Hepatocyte (in vitro differentiated cells): ENCODE results near the gene MARK3. TPM values are rescaled to one million over a fixed set of nuclear protein-coding genes. Genes with fewer than 3 reads are reported as not detected.
A peak's percentile ranks its signal among the peaks of the same experiment; 100 is the strongest.

Experiments
- DNase-seq: peaks from one replicate; pipeline ENCODE4 v3.0.0-alpha.2; 2016; ENCODE audit warnings: low spot score
- H2AFZ ChIP-seq: fragments of 200-600 bp; sonication (generic); 2 replicates; pipeline ENCODE4 v1.6.0; 2016; ENCODE audit warnings: antibody characterized with exemption, mild to moderate bottlenecking
- H3K27ac ChIP-seq: fragments of 200-600 bp; sonication (generic); 2 replicates; pipeline ENCODE4 v1.5.1; 2016; ENCODE audit warnings: mild to moderate bottlenecking
- H3K27me3 ChIP-seq: fragments of 200-600 bp; sonication (generic); 2 replicates; pipeline ENCODE4 v1.6.1; 2016
- H3K36me3 ChIP-seq: fragments of 200-600 bp; sonication (generic); replicated peaks from 2 replicates; pipeline ENCODE4 v1.5.1; 2016; ENCODE audit warnings: low read depth; ENCODE audit not compliant: insufficient read depth
- H3K4me1 ChIP-seq: fragments of 200-600 bp; sonication (generic); 2 replicates; pipeline ENCODE4 v1.5.1; 2016; ENCODE audit warnings: mild to moderate bottlenecking, moderate library complexity; ENCODE audit not compliant: insufficient read depth
- H3K4me2 ChIP-seq: fragments of 200-600 bp; sonication (generic); 2 replicates; pipeline ENCODE4 v1.6.0; 2016
- H3K4me3 ChIP-seq: fragments of 200-600 bp; sonication (generic); 2 replicates; pipeline ENCODE4 v1.5.1; 2016; ENCODE audit warnings: mild to moderate bottlenecking
- H3K79me2 ChIP-seq: fragments of 200-600 bp; sonication (generic); 2 replicates; pipeline ENCODE4 v1.6.0; 2017; ENCODE audit warnings: mild to moderate bottlenecking
- H3K9me2 ChIP-seq: fragments of 200-600 bp; sonication (generic); replicated peaks from 2 replicates; pipeline ENCODE4 v1.6.0; 2017; ENCODE audit warnings: mild to moderate bottlenecking; ENCODE audit not compliant: insufficient read depth
- H3K9me3 ChIP-seq: fragments of 200-600 bp; sonication (generic); 2 replicates; pipeline ENCODE4 v1.5.1; 2016; ENCODE audit warnings: low read depth, mild to moderate bottlenecking
- H4K20me1 ChIP-seq: fragments of 200-600 bp; sonication (generic); 2 replicates; pipeline ENCODE4 v1.6.0; 2016; ENCODE audit warnings: mild to moderate bottlenecking; ENCODE audit not compliant: insufficient read depth, poor library complexity, severe bottlenecking
- EZH2 ChIP-seq: fragments of 200-600 bp; sonication (generic); IDR thresholded peaks from 2 replicates; pipeline ENCODE4 v1.6.1; 2016; ENCODE audit warnings: antibody characterized with exemption, mild to moderate bottlenecking, borderline replicate concordance
- EZH2phosphoT487 ChIP-seq: fragments of 200-600 bp; sonication (generic); IDR thresholded peaks from one replicate; pipeline ENCODE4 v1.6.1; 2018; ENCODE audit warnings: antibody characterized with exemption, mild to moderate bottlenecking, low read depth, moderate library complexity; ENCODE audit not compliant: unreplicated experiment, severe bottlenecking
- WGBS: methylation state at CpG from one replicate; pipeline ENCODE4 v1.1.6; 2016; ENCODE audit warnings: low lambda C conversion rate; ENCODE audit errors: missing lambda C conversion rate; 5-methylcytosine and 5-hydroxymethylcytosine counted together
- polyA plus RNA-seq: library from polyadenylated mRNA; unstranded; fragments of >200 nt; fragmentation: Nextera tagmentation; extraction: Ambion mirVana; gene quantifications from 2 replicates; pipeline ENCODE4 v1.2.1, GENCODE V29; 2016
- total RNA-seq: library from RNA; depleted of rRNA; stranded (reverse); fragments of >200 nt; gene quantifications from 2 replicates; pipeline ENCODE4 v1.2.3, GENCODE V29; 2014
- TF ChIP-seq, protein P1 (sequence below): fragments of 200-600 bp; sonication (generic); IDR thresholded peaks from 2 replicates; pipeline ENCODE4 v1.5.1; 2016; ENCODE audit warnings: antibody characterized with exemption, mild to moderate bottlenecking; ENCODE audit not compliant: poor library complexity

MARK3 gene
- total and polyA plus RNA-seq, 2 experiments from 2014 or later, result 56.3 to 71.7 TPM

DNA sequence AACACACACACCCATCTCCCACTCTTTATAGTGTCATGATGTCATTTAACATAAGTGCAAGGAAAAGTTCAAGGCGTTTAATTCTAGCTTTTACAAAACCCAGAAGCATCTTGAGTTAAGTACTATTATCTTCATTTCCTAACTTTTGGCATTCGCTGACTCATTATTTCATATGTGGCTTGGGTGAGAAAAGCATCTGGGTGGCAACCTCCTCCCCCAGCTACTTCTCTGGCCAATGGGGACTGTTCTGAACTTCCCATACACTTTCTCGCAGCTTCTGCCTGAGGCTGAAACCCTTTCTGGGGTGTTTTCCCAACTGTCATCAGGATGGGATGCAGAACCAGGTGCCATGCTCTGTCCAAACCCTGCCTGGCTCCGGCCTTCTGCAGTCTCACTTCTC lies 2.8 kb upstream of the MARK3 start:
- no peak overlapping the region for H3K27ac ChIP-seq
- H3K9me3 ChIP-seq, result no peaks in the 10 kb centered on the region
- H3K4me2 ChIP-seq, result no peak overlapping the region
- 47% methylated on average over 4 of the region's 4 CpGs for WGBS
- peaks cover 18% of the 10 kb centered on the region for H3K79me2 ChIP-seq
- no peak overlapping the region for H2AFZ ChIP-seq
- H3K36me3 ChIP-seq, result no peaks in the 10 kb centered on the region
- H3K9me2 ChIP-seq, result no peaks in the 10 kb centered on the region
- peaks cover 6% of the 10 kb centered on the region for H3K4me1 ChIP-seq
- TF ChIP-seq, protein P1, sequence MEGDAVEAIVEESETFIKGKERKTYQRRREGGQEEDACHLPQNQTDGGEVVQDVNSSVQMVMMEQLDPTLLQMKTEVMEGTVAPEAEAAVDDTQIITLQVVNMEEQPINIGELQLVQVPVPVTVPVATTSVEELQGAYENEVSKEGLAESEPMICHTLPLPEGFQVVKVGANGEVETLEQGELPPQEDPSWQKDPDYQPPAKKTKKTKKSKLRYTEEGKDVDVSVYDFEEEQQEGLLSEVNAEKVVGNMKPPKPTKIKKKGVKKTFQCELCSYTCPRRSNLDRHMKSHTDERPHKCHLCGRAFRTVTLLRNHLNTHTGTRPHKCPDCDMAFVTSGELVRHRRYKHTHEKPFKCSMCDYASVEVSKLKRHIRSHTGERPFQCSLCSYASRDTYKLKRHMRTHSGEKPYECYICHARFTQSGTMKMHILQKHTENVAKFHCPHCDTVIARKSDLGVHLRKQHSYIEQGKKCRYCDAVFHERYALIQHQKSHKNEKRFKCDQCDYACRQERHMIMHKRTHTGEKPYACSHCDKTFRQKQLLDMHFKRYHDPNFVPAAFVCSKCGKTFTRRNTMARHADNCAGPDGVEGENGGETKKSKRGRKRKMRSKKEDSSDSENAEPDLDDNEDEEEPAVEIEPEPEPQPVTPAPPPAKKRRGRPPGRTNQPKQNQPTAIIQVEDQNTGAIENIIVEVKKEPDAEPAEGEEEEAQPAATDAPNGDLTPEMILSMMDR, result no peak
- TF ChIP-seq EZH2, result no peak
- no peak for TF ChIP-seq EZH2phosphoT487
- peak; percentile 60 for DNase-seq
- H3K27me3 ChIP-seq, result no peaks in the 10 kb centered on the region
- H3K4me3 ChIP-seq, result no peak overlapping the region
- H4K20me1 ChIP-seq, result peaks cover 16% of the 10 kb centered on the region

- Histone ChIP-seq H3K4me1 (peaks cover 18% of the 10 kb centered on the region), H3K4me2 (peak overlapping the region; percentile 90), H3K4me3 (peak overlapping the region; percentile 59), H3K27me3 (no peaks in the 10 kb centered on the region), H3K27ac (peak overlapping the region; percentile 62), H3K9me3 (no peaks in the 10 kb centered on the region), H4K20me1 (peaks cover 33% of the 10 kb centered on the region), H3K79me2 (peaks cover 40% of the 10 kb centered on the region), H2AFZ (peak overlapping the region; percentile 81), H3K36me3 (no peaks in the 10 kb centered on the region), H3K9me2 (no peaks in the 10 kb centered on the region)
- no peak for DNase-seq
- WGBS, result 11% methylated on average over 30 of the region's 31 CpGs
- TF ChIP-seq EZH2phosphoT487, result no peak
- no peak for TF ChIP-seq EZH2
- TF ChIP-seq, protein P1, result no peak
Measured at GRCh38 chr14:103384450-103385151, 614 bp upstream of the MARK3 start.

- under 1% methylated on average over 44 of the region's 44 CpGs for WGBS
Measured at GRCh38 chr14:103385929-103386712, 906 bp downstream of the MARK3 start.

More at GRCh38 chr14:103385929-103386712, 906 bp downstream of the MARK3 start:
- Histone ChIP-seq H3K4me3 (peak overlapping the region; percentile 93), H3K4me2 (peak overlapping the region; percentile 91), H3K36me3 (no peaks in the 10 kb centered on the region), H4K20me1 (peaks cover 46% of the 10 kb centered on the region), H3K27me3 (no peaks in the 10 kb centered on the region), H2AFZ (peak overlapping the region; percentile 36), H3K79me2 (peaks cover 56% of the 10 kb centered on the region), H3K9me2 (no peaks in the 10 kb centered on the region), H3K9me3 (no peaks in the 10 kb centered on the region), H3K27ac (peak overlapping the region; percentile 98), H3K4me1 (peaks cover 18% of the 10 kb centered on the region)
- peak; percentile 49 for DNase-seq
- TF ChIP-seq EZH2phosphoT487, result no peak
- no peak for TF ChIP-seq EZH2
- TF ChIP-seq, protein P1, result no peak
